GM19351 (cell line): ENCODE measurements around the gene MEX3D.
"Not testable (repeated sequence)": the region's sequence is repeated elsewhere in the genome, so short reads cannot be mapped to it uniquely, and the experiment has no call there.

Experiments used
- ATAC-seq: cut with Tn5 transposase; IDR thresholded peaks from one replicate; pipeline ENCODE4 v1.9.1; 2021; ENCODE audit warnings: mild to moderate bottlenecking, moderate library complexity; ENCODE audit not compliant: unreplicated experiment

Gene MEX3D

DNA sequence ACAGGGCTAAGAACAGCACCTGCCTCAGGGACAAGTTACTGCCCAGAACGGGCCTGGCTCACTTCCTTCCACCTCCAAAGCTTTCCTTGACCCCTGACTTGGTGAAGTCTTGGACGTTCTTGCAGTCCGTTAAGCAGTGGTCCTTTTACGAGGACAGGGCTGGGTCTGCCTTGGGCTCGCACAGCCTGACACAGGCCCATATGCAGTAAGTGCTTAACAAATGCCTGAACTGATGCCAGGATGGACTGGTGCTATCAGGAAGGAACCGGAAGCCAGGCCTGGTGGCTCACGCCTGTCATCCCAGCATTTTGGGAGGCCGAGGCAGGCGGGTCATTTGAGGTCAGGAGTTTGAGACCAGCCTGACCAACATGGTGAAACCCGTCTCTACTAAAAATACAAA lies 46.1 kb downstream of the MEX3D start:
- ATAC-seq = no peak

DNA sequence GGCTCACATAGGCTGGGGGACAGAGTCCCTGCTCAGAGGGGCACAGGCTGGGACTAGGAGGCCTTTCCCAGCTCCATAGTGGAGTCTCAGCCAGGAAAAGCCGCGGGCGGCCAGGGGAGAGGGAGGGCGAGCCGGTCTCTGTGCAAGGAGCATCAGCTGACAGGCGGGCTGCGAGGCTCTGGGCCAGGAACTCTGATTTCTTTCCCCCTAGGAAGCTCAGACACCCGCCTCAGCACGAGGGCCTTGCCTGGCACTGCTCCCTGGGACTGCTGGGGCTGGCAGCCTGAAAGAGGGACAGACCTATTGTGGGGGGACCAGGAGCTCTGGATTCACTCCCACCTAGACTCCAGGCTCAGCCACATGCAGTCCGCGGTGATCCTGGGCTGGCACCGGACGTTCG lies 46.5 kb downstream of the MEX3D start:
- no peak for ATAC-seq

DNA sequence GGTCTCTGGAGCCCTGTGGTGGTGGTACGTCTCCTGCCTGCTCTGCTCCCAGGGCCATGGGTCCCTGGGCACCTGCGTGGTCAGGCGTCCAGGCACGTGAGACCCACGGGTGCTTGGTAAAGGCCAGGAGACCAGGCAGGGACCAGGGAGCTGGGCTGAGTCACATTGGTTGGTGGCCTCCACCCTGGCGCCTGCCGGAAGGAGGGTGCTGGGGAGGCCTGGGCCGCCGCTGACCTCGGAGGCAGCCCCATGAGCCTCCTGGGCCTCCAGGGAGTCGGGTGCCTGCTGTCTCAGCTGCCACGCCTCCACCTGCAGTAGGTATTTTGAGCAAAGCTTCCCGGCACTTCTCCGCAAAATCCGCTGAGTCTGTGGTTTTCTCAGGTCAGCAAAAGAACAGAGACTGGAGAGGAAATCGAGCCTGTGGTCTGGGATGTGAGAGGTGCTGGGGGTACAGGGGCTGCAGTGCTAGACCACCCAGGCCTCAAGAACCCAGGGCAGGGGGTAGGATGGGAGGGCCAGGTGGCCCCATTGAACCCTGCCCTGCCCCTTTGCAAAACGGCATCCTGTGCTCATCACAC lies 47.8 kb downstream of the MEX3D start:
- ATAC-seq = no peak

DNA sequence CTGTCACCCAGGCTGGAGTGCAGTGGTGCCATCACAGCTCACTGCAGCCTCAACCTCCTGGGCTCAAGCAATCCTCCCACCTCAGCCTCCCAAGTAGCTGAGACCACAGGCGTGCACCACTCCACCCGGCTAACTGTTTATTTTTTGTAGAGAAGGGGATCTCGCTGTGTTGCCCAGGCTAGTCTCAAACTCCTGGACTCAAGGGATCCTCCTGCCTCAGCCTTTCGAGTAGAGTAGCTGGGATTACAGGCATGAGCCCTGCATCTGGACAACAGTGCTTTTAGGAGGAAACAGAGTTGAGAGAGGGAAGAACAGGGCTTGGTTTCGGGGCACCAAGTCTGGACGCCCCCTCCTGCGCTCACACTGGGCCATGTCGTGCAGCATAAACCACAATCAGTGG lies 48.3 kb downstream of the MEX3D start:
- ATAC-seq = not testable (repeated sequence)

DNA sequence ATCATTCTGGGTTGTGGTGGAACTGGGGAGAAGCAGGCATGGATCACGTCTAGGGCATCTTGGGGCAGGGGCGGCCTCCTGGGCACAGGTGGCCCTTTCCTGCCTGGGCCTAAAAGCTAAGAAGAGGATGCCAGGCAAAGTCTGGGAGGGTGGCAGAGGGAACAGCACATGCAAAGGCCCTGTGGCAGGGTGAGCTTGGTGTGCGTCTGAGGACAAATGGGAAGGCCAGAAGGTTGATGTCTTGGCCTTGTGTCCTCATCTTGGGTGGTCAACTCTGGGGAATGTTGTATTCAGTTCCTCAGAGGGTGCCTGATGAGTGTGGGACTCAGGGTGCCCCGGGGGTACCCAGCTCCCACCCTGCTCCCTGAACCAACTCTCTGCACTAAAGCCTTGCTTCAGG lies 49.7 kb downstream of the MEX3D start:
- ATAC-seq = no peak

DNA sequence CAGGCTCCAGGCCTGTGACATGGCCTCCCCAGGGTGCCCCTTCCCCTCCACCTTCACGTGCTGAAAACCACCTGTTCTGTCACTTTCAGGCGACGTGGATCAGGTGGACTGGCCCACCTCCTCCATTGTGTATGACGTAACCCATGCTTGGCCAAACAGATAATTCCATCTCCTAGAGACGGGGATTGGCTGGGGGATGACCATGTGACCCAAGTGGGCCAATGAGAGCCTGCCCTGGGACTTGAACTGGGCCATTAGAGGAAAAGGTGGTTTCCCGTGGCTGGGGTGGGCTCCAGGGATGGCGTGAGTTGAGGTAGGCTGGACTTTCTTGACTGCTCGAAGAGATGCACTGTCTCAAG lies 51.8 kb downstream of the MEX3D start:
- no peak for ATAC-seq

DNA sequence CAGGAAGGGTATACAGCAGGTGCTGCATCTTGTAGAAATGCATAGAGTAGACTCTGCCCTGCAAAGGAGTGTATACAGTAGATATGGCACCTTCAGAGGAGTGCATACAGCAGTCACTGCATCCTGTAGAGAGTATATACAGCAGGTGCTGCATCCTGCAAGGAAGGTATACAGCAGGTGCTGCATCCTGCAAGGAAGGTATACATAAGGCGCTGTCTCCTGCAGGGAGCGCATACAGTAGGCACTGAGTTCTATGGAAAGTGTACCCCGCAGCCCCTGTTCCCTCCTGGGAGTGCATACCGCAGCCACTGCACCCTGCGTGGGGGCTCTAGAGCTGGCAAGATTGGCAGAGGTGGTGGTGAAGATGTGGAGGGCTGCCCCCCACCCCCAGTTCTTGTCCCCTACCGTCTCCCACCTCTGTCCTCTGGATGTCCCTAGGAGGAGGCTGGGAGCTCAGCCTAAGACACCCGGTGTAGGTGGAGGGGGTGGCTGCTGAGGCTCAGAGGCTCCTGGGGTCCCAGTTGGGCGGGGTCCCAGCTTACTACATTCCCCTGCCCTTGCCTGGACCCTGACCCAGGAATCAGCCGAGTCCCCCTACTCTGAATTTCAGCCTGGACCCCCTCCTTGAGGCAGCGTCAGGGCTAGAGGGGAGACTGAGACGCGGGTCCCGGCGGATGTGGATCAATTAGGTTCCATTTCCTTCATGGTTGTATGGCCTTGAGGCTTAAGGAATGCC lies 53.0 kb downstream of the MEX3D start:
- no peak for ATAC-seq

DNA sequence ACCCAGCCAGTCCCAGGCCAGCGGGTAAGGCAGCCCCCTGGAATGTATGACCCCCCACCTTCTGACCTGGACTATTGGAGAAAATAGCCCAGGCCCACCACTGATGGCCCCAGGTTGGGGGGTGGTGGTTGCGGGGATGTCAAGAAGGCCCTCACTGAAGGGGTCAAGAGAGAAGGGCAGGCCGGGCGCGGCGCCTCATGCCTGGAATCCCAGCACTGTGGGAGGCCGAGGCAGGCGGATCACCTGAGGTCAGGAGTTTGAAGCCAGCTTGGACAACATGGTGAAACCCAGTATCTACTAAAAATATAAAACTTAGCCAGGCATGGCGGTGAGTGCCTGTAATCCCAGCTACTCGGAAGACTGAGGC lies 53.8 kb downstream of the MEX3D start:
- ATAC-seq = no peak

DNA sequence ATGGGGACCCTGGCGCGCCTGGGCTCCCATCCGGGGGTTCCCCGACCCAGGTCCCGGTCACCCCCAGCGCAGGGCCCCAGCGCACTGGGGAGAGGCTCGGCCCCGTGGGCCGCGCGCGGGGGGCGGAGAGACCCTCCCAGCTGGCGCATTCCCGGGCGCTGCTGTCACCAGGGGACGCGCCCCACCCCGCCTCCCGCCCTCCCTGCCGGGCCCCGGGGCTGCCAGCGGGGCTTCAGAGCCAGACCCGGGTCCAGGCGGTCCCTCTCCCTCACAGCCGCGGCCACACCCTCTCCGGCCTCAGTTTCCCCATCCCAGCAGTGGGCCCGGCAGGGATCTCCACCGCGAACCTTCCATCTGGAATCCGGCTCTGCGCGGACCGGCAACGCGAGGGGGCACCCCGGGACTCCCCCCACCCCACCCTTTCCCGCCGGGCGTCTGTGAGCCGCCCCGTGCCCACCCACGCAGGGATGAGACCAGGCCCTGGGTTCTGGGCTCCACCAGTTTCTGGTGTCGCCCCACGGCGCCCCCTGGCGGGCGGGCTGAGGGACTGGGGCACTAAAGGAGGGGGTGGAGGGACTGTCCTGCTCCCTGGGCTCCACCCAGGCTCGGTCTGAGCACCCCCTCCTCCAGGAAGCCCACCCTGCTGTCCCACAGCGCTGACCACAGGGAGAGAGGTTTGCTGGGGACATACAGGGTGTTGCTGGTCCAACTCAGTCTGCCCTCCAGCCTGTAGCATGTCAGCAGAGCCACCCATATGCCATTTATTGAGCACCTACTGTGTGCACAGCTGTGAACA lies 54.4 kb downstream of the MEX3D start:
- ATAC-seq = no peak

DNA sequence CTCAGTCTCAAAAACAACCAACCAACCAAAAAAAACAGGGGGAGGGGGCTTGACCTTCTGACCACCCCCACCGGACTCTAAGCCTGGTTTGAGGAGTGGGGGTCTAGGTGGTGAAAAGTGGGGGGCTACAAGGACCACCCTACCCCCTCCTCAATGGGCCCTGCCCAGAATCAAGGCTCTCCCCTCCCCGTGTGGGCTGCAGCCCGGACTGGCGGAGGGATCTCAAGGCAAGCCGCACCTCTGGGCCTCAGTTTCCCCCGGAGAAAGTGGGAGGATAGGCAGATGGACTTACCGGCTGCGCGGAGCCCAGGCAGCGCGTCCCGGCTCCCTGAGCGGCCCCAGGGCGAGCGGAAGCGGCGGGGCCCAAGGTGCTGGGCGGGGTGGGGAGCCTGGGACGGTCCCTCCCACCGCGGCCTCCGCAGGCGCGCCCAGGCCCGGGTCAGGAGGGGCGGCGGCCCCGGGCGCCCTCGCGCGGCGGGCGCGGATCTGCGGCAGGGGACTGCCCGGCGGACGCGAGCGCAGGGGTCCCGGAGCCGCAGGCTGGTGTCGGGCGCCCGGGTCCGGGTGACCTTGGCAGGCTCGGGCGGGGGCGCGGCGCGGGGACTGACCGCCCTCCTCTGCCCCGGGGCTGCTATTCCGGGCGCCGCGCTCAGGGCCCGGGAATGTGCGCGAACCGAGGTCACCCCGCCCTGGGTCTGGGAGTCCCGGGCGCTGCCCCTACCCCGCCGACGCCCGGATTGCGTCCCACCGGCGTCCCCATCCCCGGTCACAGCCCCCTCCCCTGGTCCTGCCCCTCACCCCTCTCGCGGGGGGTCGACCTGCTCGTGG lies 55.2 kb downstream of the MEX3D start, which contains the start of gene ADAMTSL5:
TSS of gene ADAMTSL5 (minus strand) at position 349 of the 828 bp plus-strand sequence. CDS start 2,076 bp downstream, outside the sequence.
- no peak for ATAC-seq

DNA sequence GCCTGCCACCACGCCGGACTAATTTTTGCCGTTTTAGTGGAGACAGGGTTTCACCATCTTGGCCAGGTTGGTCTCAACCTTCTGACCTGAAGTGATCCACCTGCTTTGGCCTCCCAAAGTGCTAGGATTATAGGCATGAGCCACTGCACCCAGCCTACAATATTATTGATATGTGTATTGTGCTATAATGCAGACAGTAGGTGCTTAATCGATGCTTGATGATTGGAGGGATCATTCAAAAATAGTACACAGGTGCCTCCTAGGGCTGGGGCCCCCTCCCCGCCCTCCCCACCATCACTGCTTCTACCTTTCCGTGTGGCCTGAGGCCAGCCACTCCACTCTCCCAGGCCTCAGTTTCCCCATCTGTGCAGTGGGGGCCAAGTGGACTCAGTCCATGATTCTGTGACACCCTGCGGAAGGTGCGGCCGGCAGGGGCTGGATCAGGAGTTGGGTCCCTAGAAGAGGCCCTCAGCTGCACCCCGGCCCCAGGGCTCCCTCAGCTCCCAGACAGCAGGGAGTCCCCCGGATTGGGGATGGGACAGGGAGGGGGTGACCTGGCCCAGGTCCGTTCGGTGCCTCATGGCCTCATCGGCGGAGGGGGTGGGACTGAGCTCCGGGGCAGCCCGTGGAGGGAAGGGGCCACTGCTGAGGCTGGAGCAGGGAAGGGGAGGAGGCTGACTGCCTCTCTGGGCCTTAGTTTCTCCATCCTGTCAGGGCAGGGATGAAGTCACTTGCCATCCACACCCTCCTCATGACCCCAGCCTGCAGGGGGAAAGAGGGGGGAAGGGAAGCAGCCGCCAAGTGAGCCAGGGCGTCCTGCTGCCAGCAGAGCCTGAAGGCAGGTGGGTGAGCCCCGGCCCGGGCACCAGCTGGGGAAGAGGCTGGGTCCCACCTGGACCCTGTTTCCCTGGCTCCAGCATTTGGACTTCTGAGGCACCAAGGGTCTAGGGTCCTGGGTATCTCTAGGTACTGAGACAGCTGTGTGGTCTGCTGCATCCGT lies 56.5 kb downstream of the MEX3D start:
- no peak for ATAC-seq

DNA sequence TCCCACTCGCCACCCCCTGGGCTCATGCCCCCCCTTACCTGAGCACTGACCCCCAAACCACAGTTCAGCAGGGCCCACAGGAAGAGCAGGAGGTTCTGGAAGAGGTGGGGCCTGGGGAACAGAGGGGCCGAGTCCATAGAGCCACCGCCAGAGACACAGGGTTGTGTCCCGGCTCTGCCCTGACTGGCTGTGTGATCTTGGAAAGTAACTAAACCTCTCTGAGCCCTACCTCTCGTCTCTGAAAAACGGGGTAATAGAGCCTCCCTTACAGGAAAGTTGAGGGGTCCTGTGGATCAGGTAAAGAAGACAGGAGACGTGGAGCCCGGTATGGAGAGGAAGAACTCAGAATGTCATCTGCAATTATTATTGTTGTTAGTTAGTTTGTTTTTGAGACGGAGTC lies 57.3 kb downstream of the MEX3D start:
- ATAC-seq = no peak

DNA sequence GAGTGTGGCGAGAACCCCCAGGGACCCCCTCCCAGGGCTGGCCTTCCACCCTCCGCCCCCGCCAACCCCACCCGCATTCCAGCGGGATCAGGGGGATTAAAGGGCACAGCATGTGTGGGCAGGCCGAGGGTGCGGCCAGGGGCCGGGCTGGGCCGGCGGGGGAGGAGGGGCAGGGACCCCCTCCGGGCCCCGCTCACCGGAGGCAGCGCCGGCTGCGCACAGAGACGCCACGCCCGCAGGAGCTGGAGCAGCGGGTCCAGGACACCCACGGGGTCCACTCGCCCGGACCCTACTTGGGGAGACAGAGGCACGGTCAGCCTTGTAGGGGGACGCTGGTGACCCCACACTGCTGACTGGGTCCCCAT lies 57.7 kb downstream of the MEX3D start:
- ATAC-seq = no peak

DNA sequence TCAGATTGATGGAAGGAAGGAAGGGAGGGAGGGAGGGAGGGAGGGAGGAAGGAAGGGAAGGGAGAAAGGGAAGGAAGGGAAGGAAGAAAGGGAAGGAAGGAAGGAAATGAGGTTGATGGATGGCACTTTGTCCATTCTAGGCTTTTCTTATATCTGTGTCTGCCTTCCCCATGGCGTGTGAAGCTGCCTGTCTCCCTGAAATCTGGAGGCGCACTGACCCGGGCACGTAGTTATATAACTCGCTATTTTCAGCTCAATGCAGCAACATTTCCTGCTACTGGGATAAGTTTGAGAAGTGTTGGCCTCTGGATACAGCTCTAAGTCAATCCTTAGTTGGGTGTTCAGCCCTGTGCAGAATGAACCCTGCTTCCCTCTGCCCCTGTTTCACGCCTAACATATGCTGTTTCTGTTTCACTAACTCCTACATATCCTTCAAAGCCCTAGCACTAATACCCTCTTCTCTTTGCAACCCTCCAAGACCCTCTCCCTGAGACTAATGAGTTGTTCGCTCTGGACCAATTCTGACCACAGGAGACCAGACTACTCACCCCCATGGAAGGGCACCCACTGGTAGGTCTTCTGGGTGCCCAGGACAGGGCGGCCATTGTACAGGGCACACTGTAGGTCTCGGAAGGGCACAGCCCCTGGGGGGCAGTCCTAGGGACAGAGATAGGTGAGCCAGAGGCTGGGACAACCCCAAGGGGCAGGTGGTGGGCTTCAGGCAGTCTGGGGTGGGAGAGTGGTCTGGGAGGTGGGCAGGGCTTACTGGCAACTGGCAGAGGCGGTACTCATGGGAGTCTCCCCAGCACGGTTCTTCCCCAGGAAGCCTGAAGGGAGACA lies 58.3 kb downstream of the MEX3D start:
- no peak for ATAC-seq

DNA sequence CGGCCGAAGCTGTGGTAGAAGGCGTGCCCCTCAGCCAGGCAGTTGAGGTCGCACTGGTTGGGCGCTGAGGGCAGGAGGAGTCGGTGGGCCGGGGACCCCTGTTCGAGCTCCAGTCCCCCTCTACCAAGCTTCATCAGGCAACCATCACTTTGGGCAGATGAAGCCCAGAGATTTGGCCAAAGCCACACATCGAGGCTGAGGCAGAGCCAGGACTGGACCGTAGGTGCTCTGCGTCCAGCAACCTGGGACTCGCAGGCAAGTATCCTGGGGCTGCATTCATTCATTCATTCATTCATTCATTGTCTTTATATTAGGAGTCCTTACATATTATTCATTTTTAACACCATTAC lies 59.6 kb downstream of the MEX3D start:
- ATAC-seq = no peak

DNA sequence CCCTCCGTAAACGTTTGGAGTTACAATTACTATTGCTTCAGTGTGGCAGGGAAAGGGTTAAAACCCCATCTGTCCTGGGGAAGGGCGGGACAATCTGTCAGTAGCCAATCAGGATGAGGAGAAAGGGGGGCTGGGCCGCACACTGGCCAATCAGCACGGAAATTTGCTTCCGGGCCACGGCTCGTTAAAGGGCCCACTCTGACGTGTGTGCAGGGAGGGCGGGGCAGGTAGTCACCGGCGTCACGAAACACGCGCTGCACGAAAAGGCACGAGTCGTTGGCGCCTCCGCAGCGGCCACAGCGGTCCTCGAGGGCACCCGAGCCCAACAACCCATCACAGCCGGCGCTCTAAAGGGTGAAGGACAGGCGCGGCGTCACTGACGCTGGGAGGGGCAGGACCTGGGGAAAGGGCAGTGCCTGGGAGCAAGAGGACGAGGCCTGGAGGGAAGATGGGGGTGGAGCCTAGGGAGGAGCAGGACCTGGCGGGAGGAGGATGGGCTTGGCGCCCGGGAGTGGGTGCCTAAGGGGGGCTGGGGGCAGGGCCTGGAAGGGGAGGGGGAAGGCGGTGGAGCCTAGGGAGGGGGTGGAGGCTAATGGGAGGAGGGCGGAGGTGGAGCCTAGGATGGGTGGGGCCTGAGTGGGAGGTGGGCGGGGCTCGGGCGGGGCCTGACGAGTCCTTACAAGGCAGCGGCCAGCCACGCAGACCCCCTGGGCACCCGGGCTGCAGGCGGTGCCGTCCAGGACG lies 60.2 kb downstream of the MEX3D start:
- ATAC-seq = no peak

DNA sequence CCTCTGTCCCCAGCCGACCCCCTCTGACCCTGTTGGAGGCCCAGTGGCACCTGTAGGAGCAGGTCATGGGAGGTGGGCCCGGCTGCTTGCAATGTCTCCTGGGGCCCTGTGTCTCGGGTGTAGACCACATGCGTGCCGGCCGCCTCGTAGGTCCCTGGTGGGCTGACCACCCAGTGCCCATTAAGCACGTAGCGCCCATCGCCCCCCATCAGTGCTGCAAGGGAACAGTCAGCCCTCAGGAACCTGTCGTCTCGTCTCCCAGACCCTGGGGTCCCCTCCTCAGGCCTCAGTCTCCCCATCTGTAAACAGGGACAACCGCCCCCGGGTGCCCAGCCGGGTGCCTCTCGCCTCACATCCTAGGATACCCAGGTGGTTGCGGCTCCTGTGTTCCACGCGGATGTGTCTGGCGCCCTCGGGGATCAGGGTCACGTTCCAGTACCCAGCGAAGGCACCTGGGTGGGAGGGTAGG lies 60.9 kb downstream of the MEX3D start:
- ATAC-seq = no peak
